ENCODE results near the gene FNDC7. TPM values are rescaled to one million over a fixed set of nuclear protein-coding genes. Genes with fewer than 3 reads are reported as not detected.

Gene FNDC7
- total RNA-seq, 4 donors from 2014 or later, result 0.07 TPM; not detected in 3

DNA sequence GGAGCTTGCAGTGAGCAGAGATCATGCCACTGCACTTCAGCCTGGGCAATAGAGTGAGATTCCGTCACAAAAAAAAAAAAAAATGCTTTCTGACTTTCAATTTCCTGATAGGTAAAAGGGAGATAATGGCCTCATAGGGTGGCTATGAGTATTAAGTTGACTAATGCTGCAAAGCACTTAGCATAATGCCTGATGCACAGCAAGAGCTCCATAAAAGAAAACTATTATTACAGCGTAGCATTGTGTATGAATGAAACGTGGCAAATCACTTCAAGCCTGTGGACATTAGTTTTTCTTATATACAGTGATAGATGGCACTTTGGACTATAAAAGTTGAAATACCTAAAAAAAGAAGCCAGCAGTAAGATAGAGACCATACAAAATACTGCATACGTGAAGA, 16.8 kb downstream of the FNDC7 start:
- Histone ChIP-seq H3K4me3 (no peak overlapping the region), H3K4me1 (no peaks in the 10 kb centered on the region), H3K9me3 (no peaks in the 10 kb centered on the region), H3K36me3 (no peaks in the 10 kb centered on the region), H3K27me3 (no peaks in the 10 kb centered on the region), H3K27ac (no peak overlapping the region)
- ATAC-seq (no peak), DNase-seq (no peak)
- in situ Hi-C loops (cut with MboI; ENCODE audit: low sequenced_read_pairs in 4 of 4), result no loop called here
- intact Hi-C loops (cut with DNase I; ENCODE audit: low total_unique reads), result no loop called here
- TF ChIP-seq, protein P1, sequence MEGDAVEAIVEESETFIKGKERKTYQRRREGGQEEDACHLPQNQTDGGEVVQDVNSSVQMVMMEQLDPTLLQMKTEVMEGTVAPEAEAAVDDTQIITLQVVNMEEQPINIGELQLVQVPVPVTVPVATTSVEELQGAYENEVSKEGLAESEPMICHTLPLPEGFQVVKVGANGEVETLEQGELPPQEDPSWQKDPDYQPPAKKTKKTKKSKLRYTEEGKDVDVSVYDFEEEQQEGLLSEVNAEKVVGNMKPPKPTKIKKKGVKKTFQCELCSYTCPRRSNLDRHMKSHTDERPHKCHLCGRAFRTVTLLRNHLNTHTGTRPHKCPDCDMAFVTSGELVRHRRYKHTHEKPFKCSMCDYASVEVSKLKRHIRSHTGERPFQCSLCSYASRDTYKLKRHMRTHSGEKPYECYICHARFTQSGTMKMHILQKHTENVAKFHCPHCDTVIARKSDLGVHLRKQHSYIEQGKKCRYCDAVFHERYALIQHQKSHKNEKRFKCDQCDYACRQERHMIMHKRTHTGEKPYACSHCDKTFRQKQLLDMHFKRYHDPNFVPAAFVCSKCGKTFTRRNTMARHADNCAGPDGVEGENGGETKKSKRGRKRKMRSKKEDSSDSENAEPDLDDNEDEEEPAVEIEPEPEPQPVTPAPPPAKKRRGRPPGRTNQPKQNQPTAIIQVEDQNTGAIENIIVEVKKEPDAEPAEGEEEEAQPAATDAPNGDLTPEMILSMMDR (IDR thresholded peaks at IDR 0.05 in 4 of 5, conservative IDR thresholded peaks at IDR 0.05 in 1 of 5), result no peak
- TF ChIP-seq POLR2A (IDR thresholded peaks at IDR 0.05), result no peak

DNA sequence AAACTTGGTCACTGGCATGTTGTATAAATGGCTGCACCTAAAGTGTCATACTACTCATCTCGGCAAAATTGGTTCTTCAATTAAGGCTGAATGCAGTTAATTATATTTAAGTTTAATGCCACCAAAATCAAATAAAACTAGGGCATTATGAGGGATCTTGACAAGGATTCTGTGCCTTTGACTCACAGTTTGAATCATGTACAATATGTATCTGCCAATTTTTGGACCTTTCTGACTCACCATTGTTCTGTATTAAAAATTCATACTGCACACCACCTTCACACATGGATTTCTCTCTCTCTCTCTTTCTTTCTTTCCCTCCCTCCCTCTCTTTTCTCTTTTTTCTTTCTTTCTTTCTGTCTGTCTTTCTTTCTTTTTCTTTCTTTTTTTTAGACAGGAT, 19.7 kb downstream of the FNDC7 start:
- in situ Hi-C loops (cut with MboI; ENCODE audit: low sequenced_read_pairs in 4 of 4), result no loop called here
- no peak for DNase-seq
- no peaks in the 10 kb centered on the region for H3K9me3 ChIP-seq
- H3K36me3 ChIP-seq, result no peaks in the 10 kb centered on the region
- TF ChIP-seq, protein P1 (IDR thresholded peaks at IDR 0.05 in 4 of 5, conservative IDR thresholded peaks at IDR 0.05 in 1 of 5), result no peak
- no peak for TF ChIP-seq POLR2A (IDR thresholded peaks at IDR 0.05)
- intact Hi-C loops (cut with DNase I; ENCODE audit: low total_unique reads), result no loop called here
- no peaks in the 10 kb centered on the region for H3K4me1 ChIP-seq
- H3K27me3 ChIP-seq, result no peaks in the 10 kb centered on the region
- no peak overlapping the region for H3K4me3 ChIP-seq
- no peak overlapping the region for H3K27ac ChIP-seq
- no peak for ATAC-seq

DNA sequence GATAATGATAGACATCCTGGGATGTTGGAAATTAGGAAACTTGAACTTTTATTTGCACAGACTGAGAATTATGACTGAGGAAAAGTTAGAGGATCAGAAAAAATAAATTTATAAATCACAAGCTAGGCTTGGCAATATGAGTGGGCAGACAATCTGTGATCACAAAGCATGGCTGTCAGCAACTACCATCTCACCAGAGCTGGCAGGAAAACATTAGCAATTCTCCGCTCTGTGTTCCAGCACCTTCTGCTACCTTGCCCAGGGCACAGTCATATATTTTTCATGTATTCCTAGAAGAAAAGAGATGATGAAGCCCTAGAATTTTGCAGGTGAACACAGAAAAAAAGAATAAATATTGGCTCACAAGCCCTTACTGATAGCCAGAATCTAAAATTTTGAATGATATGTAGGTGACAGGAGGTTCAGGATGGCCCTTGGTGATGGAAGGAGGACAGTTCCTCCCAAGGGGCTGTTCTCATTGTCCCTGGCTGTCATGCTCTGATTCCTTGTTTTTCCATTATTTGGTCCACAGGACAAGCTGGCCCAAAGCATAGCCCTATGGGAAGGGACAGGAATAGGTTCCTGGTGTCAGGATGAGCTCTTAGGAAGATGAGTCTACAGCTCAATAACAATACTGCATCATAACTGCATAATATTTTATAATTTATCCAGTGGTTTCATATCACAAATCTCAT, 21.6 kb downstream of the FNDC7 start:
- in situ Hi-C loops (cut with MboI; ENCODE audit: low sequenced_read_pairs in 4 of 4), result no loop called here
- no peak for ATAC-seq

DNA sequence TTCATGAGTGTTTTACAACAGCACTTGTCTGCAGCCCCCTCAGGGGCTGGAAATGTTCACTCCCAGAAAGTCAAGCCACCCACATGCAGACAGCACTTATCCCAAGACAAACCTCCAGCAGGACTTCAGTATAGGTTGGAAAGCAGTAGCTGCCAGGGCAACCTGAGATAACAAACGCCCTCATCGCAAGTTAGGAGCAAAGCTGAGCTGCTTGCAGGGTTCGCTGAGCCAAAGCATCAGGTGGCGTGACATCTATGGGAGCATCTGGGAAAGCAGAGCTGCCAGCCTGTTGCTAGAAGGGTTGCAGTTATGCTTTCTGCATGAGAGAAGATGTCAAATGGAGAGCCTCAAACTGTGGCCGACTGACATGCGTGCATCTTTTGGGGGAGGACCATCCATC, 29.5 kb downstream of the FNDC7 start:
- in situ Hi-C loops (cut with MboI; ENCODE audit: low sequenced_read_pairs in 4 of 4), result loop anchor here in 3 of 4 donors (10.0 kb wide), 2 partner anchors 47 to 163 kb away; partner anchors contain the start of gene PRPF38B (in 2 of the 3)
- H3K27me3 ChIP-seq, result no peaks in the 10 kb centered on the region
- no peaks in the 10 kb centered on the region for H3K9me3 ChIP-seq
- H3K27ac ChIP-seq, result no peak overlapping the region
- ATAC-seq (no peak), DNase-seq (no peak)
- H3K36me3 ChIP-seq, result no peaks in the 10 kb centered on the region
- no peak overlapping the region for H3K4me3 ChIP-seq
- peaks cover 0 to under 1% of the 10 kb centered on the region in 2 donors for H3K4me1 ChIP-seq
- intact Hi-C loops (cut with DNase I; ENCODE audit: low total_unique reads), result loop anchor here (10.0 kb wide), 1 partner anchor 353 kb away; the partner anchor contains the start of gene TMEM167B
- TF ChIP-seq, protein P1 (IDR thresholded peaks at IDR 0.05 in 4 of 5, conservative IDR thresholded peaks at IDR 0.05 in 1 of 5), result no peak
- TF ChIP-seq POLR2A (IDR thresholded peaks at IDR 0.05), result no peak

More for the DNA sequence above, 21.6 kb downstream of the FNDC7 start:
- no peaks in the 10 kb centered on the region for H3K9me3 ChIP-seq
- no peak overlapping the region for H3K27ac ChIP-seq
- no peaks in the 10 kb centered on the region for H3K27me3 ChIP-seq
- H3K36me3 ChIP-seq, result no peaks in the 10 kb centered on the region
- TF ChIP-seq, protein P1 (IDR thresholded peaks at IDR 0.05 in 4 of 5, conservative IDR thresholded peaks at IDR 0.05 in 1 of 5), result no peak
- TF ChIP-seq POLR2A (IDR thresholded peaks at IDR 0.05), result no peak
- intact Hi-C loops (cut with DNase I; ENCODE audit: low total_unique reads), result no loop called here
- DNase-seq, result no peak
- no peaks in the 10 kb centered on the region for H3K4me1 ChIP-seq
- H3K4me3 ChIP-seq, result no peak overlapping the region
